Neural progenitor cell (in vitro differentiated cells): ENCODE results near the gene TBCK. TPM values are rescaled to one million over a fixed set of nuclear protein-coding genes. Genes with fewer than 3 reads are reported as not detected.

ENCODE experiments used
- DNase-seq: peaks from one replicate; pipeline ENCODE4 v3.0.0-alpha.2; 2016; ENCODE audit warnings: low spot score
- H2AFZ ChIP-seq: fragments of 200-600 bp; sonication (generic); replicated peaks from 2 replicates; pipeline ENCODE4 v1.6.1; 2016; ENCODE audit warnings: antibody characterized with exemption
- H3F3A ChIP-seq: fragments of 200-600 bp; sonication (generic); 2 replicates; pipeline ENCODE4 v1.6.1; 2016; ENCODE audit warnings: antibody characterized with exemption, low read depth
- H3K27ac ChIP-seq: fragments of 200-600 bp; sonication (generic); 2 replicates; pipeline ENCODE4 v1.5.1; 2016; ENCODE audit warnings: mild to moderate bottlenecking
- H3K27me3 ChIP-seq: fragments of 200-600 bp; sonication (generic); 2 replicates; pipeline ENCODE4 v1.6.1; 2016; ENCODE audit warnings: mild to moderate bottlenecking, moderate library complexity
- H3K36me3 ChIP-seq: fragments of 200-600 bp; sonication (generic); 2 replicates; pipeline ENCODE4 v1.5.1; 2016
- H3K4me1 ChIP-seq: fragments of 200-600 bp; sonication (generic); 2 replicates; pipeline ENCODE4 v1.6.1; 2016; ENCODE audit warnings: mixed run types
- H3K4me2 ChIP-seq: fragments of 200-600 bp; sonication (generic); 2 replicates; pipeline ENCODE4 v1.6.1; 2016
- H3K4me3 ChIP-seq: fragments of 200-600 bp; sonication (generic); 2 replicates; pipeline ENCODE4 v1.5.1; 2016
- H3K79me2 ChIP-seq: fragments of 200-600 bp; sonication (generic); 2 replicates; pipeline ENCODE4 v1.6.1; 2016; ENCODE audit warnings: low read depth
- H3K9ac ChIP-seq: fragments of 200-600 bp; sonication (generic); 2 replicates; pipeline ENCODE4 v1.6.1; 2016
- H3K9me3 ChIP-seq: fragments of 200-600 bp; sonication (generic); 2 replicates; pipeline ENCODE4 v1.5.1; 2016; ENCODE audit warnings: low read depth
- H4K20me1 ChIP-seq: fragments of 200-600 bp; sonication (generic); 2 replicates; pipeline ENCODE4 v1.6.1; 2016; ENCODE audit warnings: low read depth
- H3K27ac Mint-ChIP-seq: 3 replicates; pipeline ENCODE4 v1.8.0; 2021; ENCODE audit warnings: mixed read lengths
- H3K27me3 Mint-ChIP-seq: 2 replicates; pipeline ENCODE4 v1.8.0; 2022; ENCODE audit warnings: low read depth, mild to moderate bottlenecking, inconsistent platforms, moderate library complexity, mixed read lengths; ENCODE audit not compliant: insufficient read depth
- H3K36me3 Mint-ChIP-seq: 3 replicates; pipeline ENCODE4 v1.8.0; 2021; ENCODE audit warnings: mixed read lengths
- H3K4me1 Mint-ChIP-seq: 3 replicates; pipeline ENCODE4 v1.8.0; 2021; ENCODE audit warnings: mixed read lengths
- H3K4me3 Mint-ChIP-seq: 3 replicates; pipeline ENCODE4 v1.8.0; 2021; ENCODE audit warnings: mild to moderate bottlenecking, moderate library complexity, mixed read lengths
- H3K9me3 Mint-ChIP-seq: 3 replicates; pipeline ENCODE4 v1.8.0; 2020; ENCODE audit warnings: mixed read lengths
- CTCF ChIP-seq: fragments of 200-600 bp; sonication (generic); IDR thresholded peaks from 2 replicates; pipeline ENCODE4 v1.5.1; 2017; ENCODE audit warnings: antibody characterized with exemption, mild to moderate bottlenecking
- EZH2 ChIP-seq: fragments of 200-600 bp; sonication (generic); IDR thresholded peaks from 2 replicates; pipeline ENCODE4 v1.6.1; 2017; ENCODE audit warnings: antibody characterized with exemption, mild to moderate bottlenecking, moderate library complexity
- EZH2phosphoT487 ChIP-seq: fragments of 200-600 bp; sonication (generic); IDR thresholded peaks from 2 replicates; pipeline ENCODE4 v1.6.1; 2017; ENCODE audit warnings: antibody characterized with exemption
- total RNA-seq: library from RNA; depleted of rRNA; stranded (reverse); fragments of >200 nt; gene quantifications from 2 replicates; pipeline ENCODE4 v1.2.3, GENCODE V29; 2015; ENCODE audit warnings: low replicate concordance

The TBCK gene
- total RNA-seq, 1 donor from 2014 or later = 69.8 TPM

GRCh38 chr4:106338671-106339070 is 22.7 kb upstream of the TBCK start:
- H3K4me2 ChIP-seq = no peak overlapping the region
- H3K27ac Mint-ChIP-seq = no peak overlapping the region
- no peaks in the 10 kb centered on the region for H3K9me3 Mint-ChIP-seq
- H3K36me3 ChIP-seq = peaks cover 13% of the 10 kb centered on the region
- no peaks in the 10 kb centered on the region for H3K4me1 Mint-ChIP-seq
- DNase-seq = no peak
- no peak overlapping the region for H3K27ac ChIP-seq
- H3K27me3 Mint-ChIP-seq = no peaks in the 10 kb centered on the region
- H3K9me3 ChIP-seq = no peaks in the 10 kb centered on the region
- H3K27me3 ChIP-seq = no peaks in the 10 kb centered on the region
- H3K4me1 ChIP-seq = no peaks in the 10 kb centered on the region
- H3K4me3 ChIP-seq = no peak overlapping the region
- TF ChIP-seq EZH2phosphoT487 (no peak), CTCF (no peak), EZH2 (no peak)
- no peaks in the 10 kb centered on the region for H3F3A ChIP-seq
- H3K79me2 ChIP-seq = peaks cover 34% of the 10 kb centered on the region
- no peak overlapping the region for H2AFZ ChIP-seq
- H4K20me1 ChIP-seq = no peaks in the 10 kb centered on the region
- H3K9ac ChIP-seq = no peak overlapping the region
- H3K4me3 Mint-ChIP-seq = no peak overlapping the region
- H3K36me3 Mint-ChIP-seq = peaks cover 43% of the 10 kb centered on the region

GRCh38 chr4:106337916-106338315 is 21.9 kb upstream of the TBCK start:
- H3K27ac ChIP-seq = no peak overlapping the region
- H3K4me2 ChIP-seq = no peak overlapping the region
- no peaks in the 10 kb centered on the region for H3F3A ChIP-seq
- H3K27me3 ChIP-seq = no peaks in the 10 kb centered on the region
- H3K4me1 ChIP-seq = no peaks in the 10 kb centered on the region
- H3K4me1 Mint-ChIP-seq = no peaks in the 10 kb centered on the region
- H3K36me3 Mint-ChIP-seq = peaks cover 43% of the 10 kb centered on the region
- no peak overlapping the region for H2AFZ ChIP-seq
- no peak overlapping the region for H3K4me3 Mint-ChIP-seq
- H3K27ac Mint-ChIP-seq = no peak overlapping the region
- no peak overlapping the region for H3K4me3 ChIP-seq
- H3K36me3 ChIP-seq = peaks cover 14% of the 10 kb centered on the region
- no peaks in the 10 kb centered on the region for H4K20me1 ChIP-seq
- TF ChIP-seq CTCF = no peak
- TF ChIP-seq EZH2phosphoT487 = no peak
- TF ChIP-seq EZH2 = no peak
- peaks cover 26% of the 10 kb centered on the region for H3K79me2 ChIP-seq
- H3K27me3 Mint-ChIP-seq = no peaks in the 10 kb centered on the region
- no peak for DNase-seq
- H3K9me3 Mint-ChIP-seq = no peaks in the 10 kb centered on the region
- H3K9me3 ChIP-seq = no peaks in the 10 kb centered on the region
- H3K9ac ChIP-seq = no peak overlapping the region

- Histone ChIP-seq H3K4me3 (no peak overlapping the region), H3K27ac (no peak overlapping the region), H4K20me1 (no peaks in the 10 kb centered on the region), H3F3A (no peaks in the 10 kb centered on the region), H3K79me2 (peaks cover 15% of the 10 kb centered on the region), H2AFZ (no peak overlapping the region), H3K9ac (no peak overlapping the region), H3K9me3 (no peaks in the 10 kb centered on the region), H3K4me1 (no peaks in the 10 kb centered on the region), H3K36me3 (peaks cover 14% of the 10 kb centered on the region), H3K4me2 (no peak overlapping the region), H3K27me3 (no peaks in the 10 kb centered on the region)
- TF ChIP-seq EZH2phosphoT487 (no peak), CTCF (no peak), EZH2 (no peak)
- H3K4me1 Mint-ChIP-seq = no peaks in the 10 kb centered on the region
- DNase-seq = no peak
- no peak overlapping the region for H3K27ac Mint-ChIP-seq
- H3K27me3 Mint-ChIP-seq = no peaks in the 10 kb centered on the region
- H3K36me3 Mint-ChIP-seq = peaks cover 39% of the 10 kb centered on the region
- H3K4me3 Mint-ChIP-seq = no peak overlapping the region
- no peaks in the 10 kb centered on the region for H3K9me3 Mint-ChIP-seq
Measured at GRCh38 chr4:106336618-106337017, 20.6 kb upstream of the TBCK start.
